HG03066 (cell line): ENCODE measurements around the gene DCLK3.

Experiments
- ATAC-seq: cut with Tn5 transposase; IDR thresholded peaks from one replicate; pipeline ENCODE4 v1.9.1; 2021; ENCODE audit warnings: low read depth; ENCODE audit not compliant: unreplicated experiment

Gene DCLK3

DNA sequence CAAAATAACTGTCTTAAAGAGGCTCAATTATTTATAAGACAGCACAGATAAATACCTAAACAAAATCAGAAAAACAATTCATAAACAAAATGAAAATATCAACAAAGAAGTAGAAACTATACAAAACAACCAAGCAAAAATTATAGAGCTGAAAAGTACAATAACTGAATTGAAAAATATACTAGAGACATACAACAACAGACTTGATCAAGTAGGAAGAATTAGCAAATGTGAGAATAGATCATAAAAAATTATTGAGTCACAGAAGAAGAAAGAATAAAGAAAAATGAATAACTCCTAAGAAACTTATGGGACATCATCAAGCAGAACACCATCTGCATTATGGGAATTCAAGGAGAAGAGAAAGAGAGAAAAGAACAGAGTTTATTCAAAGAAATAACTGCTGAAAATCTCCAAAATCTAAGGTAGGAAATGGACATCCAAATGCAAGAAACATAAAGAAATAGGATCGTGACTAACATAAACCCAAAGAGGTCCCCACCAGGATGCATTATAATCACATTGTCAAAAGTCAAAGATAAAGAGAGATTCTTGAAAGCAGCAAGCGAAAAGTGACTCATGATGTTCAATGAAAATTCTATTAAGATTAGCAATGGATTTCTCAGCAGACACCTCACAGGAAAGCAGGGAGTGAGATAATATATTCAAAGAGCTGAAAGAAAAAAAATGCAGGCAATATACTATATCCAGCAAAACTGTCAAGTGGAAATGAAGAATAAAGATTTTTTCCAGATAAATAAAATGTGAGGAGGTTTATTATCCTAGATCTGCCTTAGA lies 85.9 kb downstream of the DCLK3 start:
- ATAC-seq = no peak

DNA sequence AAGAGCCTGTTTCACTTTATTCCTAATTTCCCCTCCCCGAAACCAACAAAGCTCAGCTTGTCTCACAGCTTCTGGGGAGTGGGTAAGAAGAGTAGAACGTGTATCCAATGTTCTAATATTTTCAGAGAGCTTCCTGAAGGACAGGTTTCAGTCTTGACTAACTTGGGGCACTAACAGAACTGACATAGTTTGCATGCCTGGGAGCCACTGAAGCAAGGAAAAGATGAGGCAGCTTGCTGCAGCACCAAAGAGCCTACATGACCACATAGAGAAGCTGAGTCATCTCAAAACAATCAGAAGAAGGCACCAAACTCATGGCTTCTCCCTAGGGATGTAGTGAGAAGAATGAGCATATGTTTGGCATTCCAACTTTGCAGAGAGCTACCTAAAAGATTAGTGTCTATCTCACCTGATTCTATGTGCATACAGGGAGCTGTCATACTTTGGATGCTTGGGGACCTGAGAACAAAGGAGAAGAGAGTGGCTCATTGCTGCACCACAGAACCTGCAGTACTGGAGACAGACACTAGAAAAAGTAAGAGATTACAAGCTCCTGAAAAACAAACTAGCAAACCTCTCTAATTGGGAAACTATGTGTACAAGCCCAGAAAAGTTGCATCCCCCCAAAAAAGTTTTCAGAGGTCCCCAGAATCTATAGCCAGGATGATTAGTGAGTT lies 86.9 kb downstream of the DCLK3 start:
- ATAC-seq = peak; percentile 56

DNA sequence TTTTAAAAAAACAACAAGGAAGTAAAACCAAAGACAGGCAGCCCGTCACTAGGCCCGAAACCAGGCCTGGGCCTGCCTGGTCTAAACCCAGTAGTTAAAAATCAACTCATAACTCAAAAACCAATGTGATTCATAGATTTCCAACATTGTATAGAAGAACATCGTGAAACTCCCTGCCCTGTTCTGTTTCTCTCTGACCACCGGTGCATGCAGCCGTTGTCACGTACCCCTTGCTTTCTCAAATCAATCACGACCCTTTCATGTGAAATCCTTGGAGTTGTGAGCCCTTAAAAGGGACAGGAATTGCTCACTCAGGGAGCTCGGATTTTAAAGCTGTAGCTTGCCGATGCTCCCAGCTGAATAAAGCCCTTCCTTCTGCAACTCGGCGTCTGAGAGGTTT lies 89.5 kb downstream of the DCLK3 start:
- no peak for ATAC-seq

DNA sequence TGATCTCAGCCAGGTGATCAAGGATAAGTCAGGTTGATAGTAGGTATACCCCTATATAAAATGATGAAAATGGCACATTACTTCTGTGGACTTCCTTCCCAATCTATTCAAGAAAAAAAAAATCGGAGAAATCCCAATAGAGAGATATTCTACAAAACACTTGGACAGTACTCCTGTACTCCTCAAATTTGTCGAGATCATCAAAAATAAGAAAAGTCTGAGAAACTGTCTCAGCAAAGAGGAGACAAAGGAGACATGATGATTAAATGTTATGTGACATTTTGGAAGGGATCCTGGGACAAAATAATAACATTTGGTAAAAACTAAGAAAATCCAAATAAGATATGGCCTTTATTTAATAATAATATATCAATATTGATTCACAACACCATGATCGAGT lies 94.6 kb downstream of the DCLK3 start:
- ATAC-seq = no peak

DNA sequence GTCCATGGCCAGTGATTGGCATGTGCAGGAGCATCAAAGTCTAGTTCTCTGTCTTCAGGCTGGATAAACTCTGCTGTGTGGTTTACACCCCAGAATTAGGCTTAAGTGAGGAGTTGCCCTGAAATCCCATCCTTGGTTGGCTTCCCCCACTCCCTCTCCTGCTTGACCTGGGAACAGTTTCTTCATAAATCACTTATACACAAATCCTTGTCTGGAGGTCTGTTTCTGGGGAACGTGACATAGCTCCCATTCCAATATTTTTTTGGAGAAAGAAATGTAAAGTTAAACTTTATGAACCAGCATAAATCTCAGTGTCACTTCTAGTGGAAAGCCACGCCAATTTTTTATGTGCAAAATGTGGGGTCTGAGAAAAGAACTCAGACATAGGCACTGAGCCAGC lies 98.2 kb downstream of the DCLK3 start:
- ATAC-seq = no peak

DNA sequence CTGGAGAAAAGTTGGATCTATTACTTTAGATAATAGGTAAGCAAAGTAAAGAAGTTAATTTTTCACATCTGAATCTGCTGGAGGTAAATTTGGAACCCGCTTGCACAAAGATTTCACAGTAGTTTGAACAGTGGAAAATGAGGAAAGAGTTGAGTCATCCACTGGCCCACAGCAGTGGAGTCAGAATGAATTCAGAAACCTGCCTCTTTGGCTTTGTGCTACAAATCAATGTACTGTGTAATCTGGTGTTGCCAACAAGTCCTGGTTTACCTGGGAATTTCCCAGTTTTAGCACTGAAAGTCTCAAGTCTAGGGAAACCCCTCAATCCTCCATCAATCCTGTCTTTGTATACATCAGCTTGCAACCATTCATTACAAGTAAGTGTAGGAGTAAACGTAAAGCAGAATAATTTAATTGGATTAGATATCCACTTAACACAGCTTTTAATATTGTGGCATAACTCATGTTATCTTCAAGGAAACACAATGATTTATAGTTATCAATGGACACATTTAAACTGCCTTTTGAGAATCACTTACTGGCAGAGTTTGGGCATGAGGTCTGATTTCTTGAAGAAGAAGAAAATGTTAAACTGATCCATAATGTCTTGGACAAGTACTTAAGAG lies 100.6 kb downstream of the DCLK3 start:
- no peak for ATAC-seq

DNA sequence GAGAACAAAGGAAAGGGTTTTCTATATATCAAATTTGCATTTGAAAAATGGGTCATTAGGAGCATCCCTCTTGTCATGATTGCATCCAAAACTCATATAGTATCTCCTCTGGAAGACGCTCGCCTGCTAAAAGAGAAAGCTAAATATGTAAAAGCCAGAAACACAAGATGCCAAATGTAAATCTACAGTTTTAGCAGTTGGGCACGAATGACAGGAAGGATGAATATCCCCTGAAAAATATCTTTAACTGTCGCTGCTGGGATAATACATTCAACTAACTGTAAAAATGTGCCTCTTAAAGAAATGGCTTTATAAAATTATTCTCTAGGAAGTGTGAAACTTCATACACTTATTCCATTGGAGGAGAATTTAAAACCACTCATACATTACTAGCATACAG lies 101.7 kb downstream of the DCLK3 start:
- no peak for ATAC-seq
